Liver (tissue), 9 donors: Measurements from ENCODE around the gene PCBP4. TPM values are rescaled to one million over a fixed set of nuclear protein-coding genes. Genes with fewer than 3 reads are reported as not detected.

Experiments
- DNase-seq: peaks from one replicate; pipeline ENCODE4 v3.0.0-alpha.2; 2017; ENCODE audit warnings: low spot score
- H3K27ac ChIP-seq, 2 donors: one replicate each; pipeline ENCODE4 v1.7.0; 2013; ENCODE audit warnings: inconsistent platforms in 2 of 2, low read length in 2 of 2, control low read depth in 1 of 2, low read depth in 1 of 2, mild to moderate bottlenecking in 1 of 2
- H3K27me3 ChIP-seq, 4 donors: one replicate each; pipeline versions ENCODE4 v1.6.1 to v1.7.0; 2013; ENCODE audit warnings: low read length in 3 of 4, inconsistent platforms in 1 of 4, mild to moderate bottlenecking in 1 of 4, moderate library complexity in 1 of 4; ENCODE audit not compliant: control insufficient read depth in 4 of 4, insufficient read depth in 4 of 4
- H3K36me3 ChIP-seq, 4 donors: one replicate each; pipeline versions ENCODE4 v1.6.1 to v1.7.0; 2013; ENCODE audit warnings: low read length in 3 of 4, mild to moderate bottlenecking in 3 of 4, low read depth in 1 of 4, moderate library complexity in 1 of 4; ENCODE audit not compliant: control insufficient read depth in 4 of 4, insufficient read depth in 3 of 4
- H3K4me1 ChIP-seq, 4 donors: one replicate each; pipeline versions ENCODE4 v1.6.1 to v1.7.0; 2013; ENCODE audit warnings: low read length in 3 of 4, mild to moderate bottlenecking in 3 of 4, moderate library complexity in 1 of 4; ENCODE audit not compliant: control insufficient read depth in 4 of 4, insufficient read depth in 4 of 4
- H3K4me3 ChIP-seq, 3 donors: one replicate each; pipeline versions ENCODE4 v1.6.1 to v1.7.0; 2013; ENCODE audit warnings: low read length in 3 of 3, control low read depth in 1 of 3, low read depth in 1 of 3, mild to moderate bottlenecking in 1 of 3
- H3K9ac ChIP-seq, 2 donors: one replicate each; pipeline ENCODE4 v1.7.0; 2013; ENCODE audit warnings: low read length in 2 of 2, mild to moderate bottlenecking in 2 of 2, moderate library complexity in 2 of 2, control low read depth in 1 of 2, low read depth in 1 of 2
- H3K9me3 ChIP-seq, 4 donors: one replicate each; pipeline versions ENCODE4 v1.6.1 to v1.7.0; 2013; ENCODE audit warnings: low read length in 3 of 4; ENCODE audit not compliant: control insufficient read depth in 4 of 4
- ATF3 ChIP-seq: IDR thresholded peaks from 2 replicates; pipeline ENCODE4 v1.6.1; 2016; ENCODE audit warnings: antibody characterized with exemption
- CTCF ChIP-seq: fragments of 150-350 bp; IDR thresholded peaks from 2 replicates; pipeline ENCODE4 v1.5.1; 2017; ENCODE audit warnings: improper control_type of control experiment, low read depth, low read length; ENCODE audit not compliant: missing input control
- EGR1 ChIP-seq, 2 donors: IDR thresholded peaks; 2 replicates each; pipeline ENCODE4 v1.6.1; 2016 to 2018; ENCODE audit warnings: antibody characterized with exemption in 2 of 2, low read depth in 2 of 2
- FOXA1 ChIP-seq: IDR thresholded peaks from 2 replicates; pipeline ENCODE4 v1.6.1; 2016; ENCODE audit warnings: antibody characterized with exemption
- FOXA2 ChIP-seq: IDR thresholded peaks from 2 replicates; pipeline ENCODE4 v1.6.1; 2016; ENCODE audit warnings: antibody characterized with exemption
- GABPA ChIP-seq, 2 donors: IDR thresholded peaks in 1 of 2; conservative IDR thresholded peaks in 1 of 2; 2 replicates each; pipeline ENCODE4 v1.6.1; 2016; ENCODE audit warnings: antibody characterized with exemption in 2 of 2, mild to moderate bottlenecking in 1 of 2, moderate library complexity in 1 of 2
- HNF4A ChIP-seq, 2 donors: conservative IDR thresholded peaks; 2 replicates each; pipeline ENCODE4 v1.6.1; 2016; ENCODE audit warnings: antibody characterized with exemption in 2 of 2, mild to moderate bottlenecking in 2 of 2
- HNF4G ChIP-seq: IDR thresholded peaks from 2 replicates; pipeline ENCODE4 v1.6.1; 2016; ENCODE audit warnings: antibody characterized with exemption
- JUND ChIP-seq, 2 donors: IDR thresholded peaks; 2 replicates each; pipeline ENCODE4 v1.6.1; 2016; ENCODE audit warnings: antibody characterized with exemption in 2 of 2
- MAX ChIP-seq: IDR thresholded peaks from 2 replicates; pipeline ENCODE4 v1.6.1; 2016; ENCODE audit warnings: antibody characterized with exemption
- NR2F2 ChIP-seq: IDR thresholded peaks from 2 replicates; pipeline ENCODE4 v1.6.1; 2016; ENCODE audit warnings: antibody characterized with exemption
- RAD21 ChIP-seq, 2 donors: IDR thresholded peaks; 2 replicates each; pipeline ENCODE4 v1.6.1; 2016; ENCODE audit warnings: antibody characterized with exemption in 2 of 2, mild to moderate bottlenecking in 2 of 2
- REST ChIP-seq: IDR thresholded peaks from 2 replicates; pipeline ENCODE4 v1.6.1; 2016; ENCODE audit warnings: antibody characterized with exemption, mild to moderate bottlenecking
- RXRA ChIP-seq, 2 donors: IDR thresholded peaks; 2 replicates each; pipeline ENCODE4 v1.6.1; 2017 to 2018; ENCODE audit warnings: antibody characterized with exemption in 2 of 2, mild to moderate bottlenecking in 1 of 2
- SP1 ChIP-seq: IDR thresholded peaks from 2 replicates; pipeline ENCODE4 v1.6.1; 2018; ENCODE audit warnings: antibody characterized with exemption, mild to moderate bottlenecking
- TAF1 ChIP-seq: conservative IDR thresholded peaks from 2 replicates; pipeline ENCODE4 v1.6.1; 2016; ENCODE audit warnings: antibody characterized with exemption, mild to moderate bottlenecking
- YY1 ChIP-seq: IDR thresholded peaks from 2 replicates; pipeline ENCODE4 v1.6.1; 2016; ENCODE audit warnings: antibody characterized with exemption, mild to moderate bottlenecking
- ZBTB33 ChIP-seq: IDR thresholded peaks from 2 replicates; pipeline ENCODE4 v1.6.1; 2016; ENCODE audit warnings: antibody characterized with exemption
- WGBS: extraction: QIAGEN DNeasy Blood & Tissue Kit; methylation state at CpG from one replicate; pipeline ENCODE4 v1.1.7; 2013; 5-methylcytosine and 5-hydroxymethylcytosine counted together
- polyA plus RNA-seq, 2 donors: library from polyadenylated mRNA; stranded (reverse) in 1 of 2; unstranded in 1 of 2; fragments of 200-250 nt in 1 of 2; fragments of >200 nt in 1 of 2; fragmentation: Nextera tagmentation in 1 of 2; extraction: Ambion mirVana in 1 of 2; gene quantifications; one replicate each; pipeline versions ENCODE4 v1.2.1 to v1.2.3, GENCODE V29; 2013 to 2015
- total RNA-seq, 2 donors: library from RNA; depleted of rRNA; stranded (reverse); fragments of >200 nt; gene quantifications; one replicate each; pipeline ENCODE4 v1.2.3, GENCODE V29; 2014
- donor health status: healthy.
- donor health status: healthy.
- donor health status: healthy.
- donor health status: healthy.
- donor health status: healthy.

The PCBP4 gene
- total and polyA plus RNA-seq, 4 donors: 2.7 to 7.9 (median 4.5) TPM

GRCh38 chr3:51995346-51996163 lies 28.3 kb upstream of the PCBP4 start, which contains the start of gene RPL29:
Gene RPL29 (minus strand): TSS chr3:51995895. CDS start chr3:51995461, 434 bp downstream.
- peaks cover 4 to 18% (median 13%) of the 10 kb centered on the region in 4 donors for H3K4me1 ChIP-seq
- H3K9me3 ChIP-seq: no peaks in the 10 kb centered on the region
- H3K9ac ChIP-seq: peak within 1 kb of the TSS; percentile 97 to 99
- peaks cover 3 to 20% (median 13%) of the 10 kb centered on the region in 4 donors for H3K36me3 ChIP-seq
- H3K27me3 ChIP-seq: no peaks in the 10 kb centered on the region
- peak; percentile 88 for TF ChIP-seq TAF1
- TF ChIP-seq REST: peak; percentile 93
- peak; percentile 65 to 73 for TF ChIP-seq RAD21 (IDR thresholded peaks at IDR 0.05)
- no peak for TF ChIP-seq HNF4G
- peak; percentile 59 for TF ChIP-seq FOXA1
- TF ChIP-seq FOXA2: peak; percentile 29
- peak in 1 of 2 donors; percentile 63 for TF ChIP-seq EGR1 (IDR thresholded peaks at IDR 0.05; ENCODE audit: low read depth in 2 of 2)
- TF ChIP-seq ATF3: no peak
- peak in 1 of 2 donors; percentile 27 for TF ChIP-seq JUND (IDR thresholded peaks at IDR 0.05)
- no peak for TF ChIP-seq ZBTB33
- peak; percentile 70 for TF ChIP-seq SP1
- TF ChIP-seq RXRA (IDR thresholded peaks at IDR 0.05): peak; percentile 57 to 77
- peak; percentile 99 to 100 for TF ChIP-seq GABPA (IDR thresholded peaks at IDR 0.05 in 1 of 2, conservative IDR thresholded peaks at IDR 0.05 in 1 of 2)
- peak; percentile 86 for TF ChIP-seq NR2F2
- TF ChIP-seq MAX: peak; percentile 88
- peak; percentile 19 for TF ChIP-seq CTCF
- peak; percentile 86 for TF ChIP-seq YY1
- peak; percentile 44 to 46 for TF ChIP-seq HNF4A (conservative IDR thresholded peaks at IDR 0.05)
- peak within 1 kb of the TSS; percentile 52 to 94 (median 92) for H3K4me3 ChIP-seq
- WGBS: under 1% methylated on average over 40 of the region's 40 CpGs
- peak; percentile 91 for DNase-seq
- peak within 1 kb of the TSS; percentile 83 to 86 for H3K27ac ChIP-seq
